HUES6 (cell line): ENCODE results near the gene TTC39B.

Source experiments
- H3K27ac ChIP-seq: 2 replicates; pipeline ENCODE4 v1.7.0; 2013; ENCODE audit warnings: low read depth, mild to moderate bottlenecking, low read length, inconsistent platforms
- H3K27me3 ChIP-seq: 2 replicates; pipeline ENCODE4 v1.6.1; 2013; ENCODE audit warnings: low read length; ENCODE audit not compliant: control insufficient read depth, insufficient read depth
- H3K36me3 ChIP-seq: 2 replicates; pipeline ENCODE4 v1.6.1; 2013; ENCODE audit warnings: low read length; ENCODE audit not compliant: control insufficient read depth, insufficient read depth
- H3K4me1 ChIP-seq: 2 replicates; pipeline ENCODE4 v1.6.1; 2013; ENCODE audit warnings: low read length; ENCODE audit not compliant: control insufficient read depth, insufficient read depth
- H3K4me3 ChIP-seq: 2 replicates; pipeline ENCODE4 v1.5.1; 2013; ENCODE audit warnings: low read depth, low read length
- H3K9ac ChIP-seq: one replicate; pipeline ENCODE4 v1.6.1; 2013; ENCODE audit warnings: mild to moderate bottlenecking, low read length
- H3K9me3 ChIP-seq: 2 replicates; pipeline ENCODE4 v1.6.1; 2013; ENCODE audit warnings: low read depth, low read length; ENCODE audit not compliant: control insufficient read depth, insufficient read depth

Gene TTC39B

GRCh38 chr9:15178631-15179030 lies 128.4 kb downstream of the TTC39B start:
- H3K9ac ChIP-seq, result no peak overlapping the region
- H3K27ac ChIP-seq, result no peak overlapping the region; the same call in 1 of the 2 replicates
- H3K4me1 ChIP-seq, result no peaks in the 10 kb centered on the region
- no peak overlapping the region for H3K4me3 ChIP-seq
- H3K9me3 ChIP-seq, result no peaks in the 10 kb centered on the region
- H3K27me3 ChIP-seq, result no peaks in the 10 kb centered on the region
- H3K36me3 ChIP-seq, result peaks cover 27% of the 10 kb centered on the region

DNA sequence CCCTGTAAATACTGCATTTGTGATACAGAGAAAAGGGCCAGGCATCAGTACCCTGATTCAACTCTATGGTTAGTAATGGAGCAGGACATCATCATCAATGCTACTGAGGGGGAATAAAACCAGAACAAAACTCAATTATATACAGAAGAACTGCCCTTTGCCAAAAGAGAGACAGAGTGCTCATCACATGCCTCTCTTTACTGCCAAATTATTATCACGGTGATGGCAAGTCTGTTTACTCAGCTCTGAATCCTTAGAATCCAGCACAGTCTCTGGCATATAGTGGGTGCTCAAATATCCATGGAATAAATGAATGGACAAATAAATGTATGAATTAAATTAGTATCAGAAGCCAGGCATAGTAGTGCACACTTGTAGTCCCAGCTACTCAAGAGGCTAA lies 130.2 kb downstream of the TTC39B start:
- Histone ChIP-seq H3K27ac (no peak overlapping the region), H3K36me3 (peaks cover 27% of the 10 kb centered on the region), H3K9me3 (no peaks in the 10 kb centered on the region), H3K4me3 (no peak overlapping the region), H3K27me3 (no peaks in the 10 kb centered on the region), H3K4me1 (no peaks in the 10 kb centered on the region), H3K9ac (no peak overlapping the region)

GRCh38 chr9:15163931-15164330 lies 143.1 kb downstream of the TTC39B start:
- no peak overlapping the region for H3K9ac ChIP-seq
- H3K36me3 ChIP-seq, result peaks cover 4% of the 10 kb centered on the region
- no peak overlapping the region for H3K27ac ChIP-seq
- H3K4me1 ChIP-seq, result peaks cover 7% of the 10 kb centered on the region; the same call in 1 of the 2 replicates
- no peaks in the 10 kb centered on the region for H3K9me3 ChIP-seq
- no peaks in the 10 kb centered on the region for H3K27me3 ChIP-seq
- H3K4me3 ChIP-seq, result no peak overlapping the region

DNA sequence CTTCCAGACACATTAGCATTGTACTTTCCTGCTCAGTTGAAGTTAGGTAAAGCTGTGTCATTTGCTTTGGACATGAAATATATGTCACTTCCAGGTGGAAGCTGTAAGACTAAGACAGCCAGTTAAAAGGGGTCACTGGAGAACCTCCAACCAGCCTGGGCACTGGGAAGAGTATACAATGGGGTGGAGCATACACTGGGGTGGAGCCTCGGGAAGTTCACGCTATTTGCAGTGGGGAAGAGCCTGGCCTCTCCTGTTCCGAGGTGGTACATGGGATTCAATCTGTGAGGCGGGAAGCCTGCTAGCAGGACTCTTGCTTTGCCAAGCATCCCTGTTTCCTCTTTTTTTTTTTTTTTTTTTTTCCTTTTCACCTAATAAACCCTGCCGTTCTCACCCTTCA lies 145.3 kb downstream of the TTC39B start:
- H3K9ac ChIP-seq, result no peak overlapping the region
- H3K27me3 ChIP-seq, result no peaks in the 10 kb centered on the region
- H3K27ac ChIP-seq, result no peak overlapping the region
- H3K36me3 ChIP-seq, result no peaks in the 10 kb centered on the region
- H3K4me3 ChIP-seq, result no peak overlapping the region
- H3K4me1 ChIP-seq, result peaks cover 7% of the 10 kb centered on the region; the same call in 1 of the 2 replicates
- no peaks in the 10 kb centered on the region for H3K9me3 ChIP-seq

DNA sequence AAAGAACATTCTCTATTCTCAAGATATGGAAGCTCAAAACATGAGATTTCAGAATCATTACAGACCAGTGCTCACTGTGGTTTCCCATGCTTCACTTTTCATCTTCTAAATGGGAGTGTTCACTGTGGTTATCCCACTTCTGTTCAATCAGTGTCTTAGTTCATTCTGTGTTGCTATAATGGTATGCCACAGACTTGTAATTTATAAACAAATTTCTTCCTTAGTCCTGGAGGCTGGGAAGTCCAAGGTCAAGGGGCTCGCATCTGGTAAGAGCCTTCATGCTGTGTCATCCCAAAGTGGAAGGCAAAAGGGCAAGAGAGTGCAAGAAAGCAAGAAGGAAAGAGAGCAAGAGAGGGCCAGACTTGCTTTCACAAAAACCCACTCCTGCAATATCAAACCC lies 146.3 kb downstream of the TTC39B start:
- H3K9me3 ChIP-seq, result no peaks in the 10 kb centered on the region
- no peaks in the 10 kb centered on the region for H3K36me3 ChIP-seq
- peaks cover 7% of the 10 kb centered on the region; the same call in 1 of the 2 replicates for H3K4me1 ChIP-seq
- H3K27ac ChIP-seq, result no peak overlapping the region
- H3K27me3 ChIP-seq, result no peaks in the 10 kb centered on the region
- no peak overlapping the region for H3K9ac ChIP-seq
- no peak overlapping the region for H3K4me3 ChIP-seq

GRCh38 chr9:15158064-15158463 lies 149.0 kb downstream of the TTC39B start:
- no peaks in the 10 kb centered on the region for H3K27me3 ChIP-seq
- H3K9ac ChIP-seq, result no peak overlapping the region
- H3K4me1 ChIP-seq, result peaks cover 7% of the 10 kb centered on the region; the same call in 1 of the 2 replicates
- H3K36me3 ChIP-seq, result no peaks in the 10 kb centered on the region
- no peaks in the 10 kb centered on the region for H3K9me3 ChIP-seq
- H3K4me3 ChIP-seq, result no peak overlapping the region
- H3K27ac ChIP-seq, result no peak overlapping the region

- peaks cover under 1% of the 10 kb centered on the region; the same call in 1 of the 2 replicates for H3K4me1 ChIP-seq
- H3K27ac ChIP-seq, result no peak overlapping the region
- H3K36me3 ChIP-seq, result no peaks in the 10 kb centered on the region
- no peaks in the 10 kb centered on the region for H3K27me3 ChIP-seq
- no peaks in the 10 kb centered on the region for H3K9me3 ChIP-seq
- H3K9ac ChIP-seq, result no peak overlapping the region
- no peak overlapping the region for H3K4me3 ChIP-seq
Measured at GRCh38 chr9:15157381-15157780, 149.6 kb downstream of the TTC39B start.

DNA sequence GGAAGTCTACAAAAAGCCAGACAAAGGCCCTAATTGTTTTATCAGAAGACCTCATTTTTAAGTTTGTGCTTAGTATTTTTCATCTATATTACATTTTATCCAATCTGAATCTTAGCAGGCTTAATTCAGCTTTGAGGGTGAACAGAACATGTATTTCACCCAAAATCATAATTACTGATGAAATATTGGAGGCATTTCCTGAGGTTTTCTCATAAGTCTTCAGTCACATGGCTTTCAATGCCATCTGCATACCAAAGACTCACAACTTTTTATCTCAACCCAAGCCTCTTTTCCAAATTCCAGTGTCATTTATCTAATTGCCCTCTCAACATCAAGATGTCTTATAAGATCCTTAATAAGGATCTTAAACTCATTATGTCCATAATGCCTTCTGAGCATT lies 150.8 kb downstream of the TTC39B start:
- H3K4me1 ChIP-seq, result no peaks in the 10 kb centered on the region
- H3K36me3 ChIP-seq, result no peaks in the 10 kb centered on the region
- H3K4me3 ChIP-seq, result no peak overlapping the region
- no peak overlapping the region for H3K9ac ChIP-seq
- no peak overlapping the region for H3K27ac ChIP-seq
- no peaks in the 10 kb centered on the region for H3K9me3 ChIP-seq
- H3K27me3 ChIP-seq, result no peaks in the 10 kb centered on the region

- Histone ChIP-seq H3K27me3 (no peaks in the 10 kb centered on the region), H3K4me3 (no peak overlapping the region), H3K36me3 (no peaks in the 10 kb centered on the region), H3K9me3 (no peaks in the 10 kb centered on the region), H3K27ac (no peak overlapping the region), H3K4me1 (no peaks in the 10 kb centered on the region), H3K9ac (no peak overlapping the region)
Measured at GRCh38 chr9:15155826-15156225, 151.2 kb downstream of the TTC39B start.

DNA sequence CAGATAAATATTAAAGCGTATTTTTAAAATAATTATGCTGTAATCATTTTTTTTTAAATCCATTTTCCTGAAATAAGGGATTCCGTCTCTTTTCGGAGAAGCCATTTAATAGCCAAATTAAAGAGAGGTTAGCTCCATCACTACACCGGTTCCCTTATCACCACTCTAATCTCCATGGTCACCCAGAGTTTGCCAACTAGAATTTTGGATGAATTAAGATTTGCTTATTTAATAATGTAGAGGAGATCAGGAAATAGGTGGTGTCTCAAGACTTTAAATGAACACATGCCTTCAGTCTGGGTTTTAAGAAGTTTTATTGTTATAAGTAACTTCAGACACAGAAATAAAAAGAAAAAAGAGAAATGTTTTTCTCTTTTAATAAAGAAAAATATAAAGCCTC lies 151.7 kb downstream of the TTC39B start:
- H3K9ac ChIP-seq, result no peak overlapping the region
- H3K27ac ChIP-seq, result no peak overlapping the region
- H3K4me3 ChIP-seq, result no peak overlapping the region
- no peaks in the 10 kb centered on the region for H3K9me3 ChIP-seq
- H3K36me3 ChIP-seq, result no peaks in the 10 kb centered on the region
- H3K4me1 ChIP-seq, result no peaks in the 10 kb centered on the region
- H3K27me3 ChIP-seq, result no peaks in the 10 kb centered on the region

DNA sequence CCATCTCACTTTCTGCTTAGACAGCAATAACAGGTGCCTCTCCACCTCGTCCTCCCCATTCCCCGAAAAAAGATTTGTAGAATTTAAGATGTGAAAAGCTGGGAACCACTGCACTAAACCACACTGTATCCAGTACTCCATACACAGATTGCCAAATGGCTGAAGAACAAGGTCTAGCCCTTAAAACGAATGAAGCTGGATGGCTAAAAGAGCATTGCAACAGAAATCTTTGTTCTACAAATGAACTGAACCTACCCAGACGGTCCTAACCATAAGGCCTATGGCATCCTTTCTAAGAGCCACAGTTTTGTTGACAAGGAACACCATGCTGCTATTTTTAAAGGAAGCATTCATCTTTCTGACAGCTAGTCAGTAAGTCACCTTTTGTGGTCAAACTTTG lies 152.3 kb downstream of the TTC39B start:
- Histone ChIP-seq H3K4me3 (no peak overlapping the region), H3K4me1 (no peaks in the 10 kb centered on the region)

DNA sequence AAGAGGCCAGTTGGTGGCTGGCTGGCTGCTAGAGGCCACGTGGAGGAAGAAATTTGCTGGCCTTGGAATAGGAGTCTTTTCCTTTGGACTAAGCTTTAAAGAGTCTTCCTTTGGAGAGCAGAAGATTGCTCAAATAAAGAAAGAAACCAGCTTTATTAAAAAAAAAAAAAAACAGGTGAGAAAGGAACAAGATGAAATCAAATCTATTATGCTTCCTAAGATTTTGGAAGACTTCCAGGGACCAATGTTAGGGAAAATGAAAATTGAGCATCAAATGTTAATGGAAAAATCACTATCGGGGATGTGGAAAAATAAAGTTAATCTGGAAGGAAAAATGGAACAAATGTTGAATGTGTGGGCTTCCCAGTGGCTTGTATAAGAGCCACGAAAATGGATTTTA lies 153.1 kb downstream of the TTC39B start:
- H3K9me3 ChIP-seq, result no peaks in the 10 kb centered on the region
- no peak overlapping the region for H3K9ac ChIP-seq
- H3K27ac ChIP-seq, result no peak overlapping the region
- no peaks in the 10 kb centered on the region for H3K27me3 ChIP-seq
- H3K4me1 ChIP-seq, result no peaks in the 10 kb centered on the region
- no peak overlapping the region for H3K4me3 ChIP-seq
- no peaks in the 10 kb centered on the region for H3K36me3 ChIP-seq

More for the DNA sequence above, 152.3 kb downstream of the TTC39B start:
- Histone ChIP-seq H3K27ac (no peak overlapping the region), H3K36me3 (no peaks in the 10 kb centered on the region), H3K27me3 (no peaks in the 10 kb centered on the region), H3K9me3 (no peaks in the 10 kb centered on the region), H3K9ac (no peak overlapping the region)
